ENCODE measurements around the gene OR7C2.

The OR7C2 gene

GRCh38 chr19:14977128-14977527 is 35.8 kb downstream of the OR7C2 start:
- no peak for DNase-seq (ENCODE audit: low read depth)
- no peak overlapping the region for H3K4me3 ChIP-seq (ENCODE audit: control insufficient read depth, low read depth, low read length)
- TF ChIP-seq CTCF (conservative IDR thresholded peaks at IDR 0.05; ENCODE audit: control insufficient read depth, insufficient read depth, low read depth, low read length), result no peak

- TF ChIP-seq CTCF (conservative IDR thresholded peaks at IDR 0.05; ENCODE audit: control insufficient read depth, insufficient read depth, low read depth, low read length), result no peak
- no peak overlapping the region for H3K4me3 ChIP-seq (ENCODE audit: control insufficient read depth, low read depth, low read length)
- DNase-seq (ENCODE audit: low read depth), result no peak
These were observed 37.0 kb downstream of the OR7C2 start for GRCh38 chr19:14978161-14978776.

GRCh38 chr19:14979476-14980255 is 38.4 kb downstream of the OR7C2 start, which contains the start of gene SLC1A6:
Gene SLC1A6 (minus strand): TSS chr19:14979864. CDS start chr19:14972910, 6,954 bp downstream.
- TF ChIP-seq CTCF (conservative IDR thresholded peaks at IDR 0.05; ENCODE audit: control insufficient read depth, insufficient read depth, low read depth, low read length), result no peak
- no peak for DNase-seq (ENCODE audit: low read depth)
- no peak within 1 kb of the TSS for H3K4me3 ChIP-seq (ENCODE audit: control insufficient read depth, low read depth, low read length)

- H3K4me3 ChIP-seq (ENCODE audit: control insufficient read depth, low read depth, low read length), result no peak overlapping the region
- TF ChIP-seq CTCF (conservative IDR thresholded peaks at IDR 0.05; ENCODE audit: control insufficient read depth, insufficient read depth, low read depth, low read length), result no peak
- DNase-seq (ENCODE audit: low read depth), result no peak
These were observed 43.8 kb downstream of the OR7C2 start for GRCh38 chr19:14985133-14985532.

Measured in fibroblast of mammary gland (primary cell).